NCI-H510A (cell line): ENCODE measurements around the gene CAPZB.

Experiments used
- DNase-seq: peaks from one replicate; lab custom pipeline; 2025; lab: John Stamatoyannopoulos, UW

The CAPZB gene

GRCh38 chr1:19429611-19430010 lies 55.7 kb downstream of the CAPZB start:
- no peak for DNase-seq

- DNase-seq: no peak
Measured at GRCh38 chr1:19427087-19427781, 58.1 kb downstream of the CAPZB start.

GRCh38 chr1:19426294-19427086 lies 58.8 kb downstream of the CAPZB start:
- DNase-seq: no peak

DNA sequence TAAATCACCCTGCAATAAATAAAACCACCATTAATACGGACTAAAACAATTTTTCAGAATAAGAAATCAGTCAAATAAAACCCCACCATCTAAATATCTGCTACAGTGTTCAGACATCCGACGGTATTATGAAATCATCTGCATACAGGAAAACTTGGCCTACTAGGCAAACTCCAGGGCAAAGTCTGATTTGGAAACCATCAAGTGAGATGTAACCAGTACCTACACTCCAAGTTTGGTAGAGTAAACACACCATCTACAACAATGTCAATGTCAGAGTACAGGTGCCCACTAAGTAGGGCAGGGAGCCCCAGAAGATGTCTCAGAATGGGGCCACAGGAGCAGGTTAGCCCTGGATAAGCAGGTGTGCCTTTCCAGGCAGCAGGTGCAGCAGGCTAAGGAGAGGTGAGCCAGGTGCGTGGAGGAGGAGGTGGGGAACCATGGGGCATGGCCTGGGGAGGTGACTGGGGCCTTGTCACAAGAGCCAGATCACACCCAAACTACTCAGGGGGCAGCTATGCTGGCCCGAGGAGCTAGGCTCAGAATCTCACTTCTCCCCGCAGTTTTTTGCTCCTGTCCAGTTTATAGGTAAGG lies 59.6 kb downstream of the CAPZB start:
- DNase-seq: peak; percentile 81

DNA sequence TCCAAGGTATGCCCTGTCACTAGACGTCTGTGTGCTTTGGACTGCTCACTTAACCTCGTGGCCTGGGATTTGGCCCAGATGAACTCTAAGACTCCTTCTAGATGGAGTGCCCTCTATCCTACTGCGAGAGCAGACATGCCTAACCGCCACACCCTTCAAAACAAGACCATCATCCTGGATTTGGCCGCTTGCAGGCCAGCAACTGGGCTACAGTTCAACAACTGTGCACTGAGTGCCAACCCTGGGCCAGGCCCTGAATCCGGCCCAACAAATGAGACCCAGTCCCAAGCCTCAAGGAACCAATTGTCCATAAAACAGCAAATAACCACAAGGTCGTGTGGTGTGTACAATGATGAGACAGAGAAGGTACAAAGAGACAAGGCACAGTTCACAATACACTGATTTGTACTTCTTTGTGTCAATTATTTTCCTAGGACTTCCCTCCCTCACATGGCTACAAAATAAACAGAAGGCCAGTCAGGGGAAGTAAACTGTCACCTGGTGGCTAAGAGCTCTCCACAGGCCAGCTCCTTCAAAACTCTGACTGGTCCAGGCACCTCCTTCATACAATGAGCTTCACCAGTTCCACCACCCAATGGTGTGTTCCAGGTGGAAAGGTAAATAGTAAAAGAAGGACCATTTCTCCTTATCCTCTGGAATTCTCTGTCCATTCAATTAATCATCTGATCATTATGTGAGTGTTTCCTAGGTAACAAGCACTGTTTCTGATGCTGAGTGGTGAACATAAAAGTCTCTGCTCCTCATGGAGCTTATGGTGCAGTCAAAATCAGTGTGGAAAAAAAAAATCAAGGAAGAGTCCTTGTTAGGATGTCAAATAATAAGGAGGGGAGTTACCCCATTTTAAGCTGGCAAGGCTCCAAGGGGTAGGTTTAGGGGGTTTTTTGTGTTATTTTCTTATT lies 60.4 kb downstream of the CAPZB start:
- peak; percentile 84 for DNase-seq

DNA sequence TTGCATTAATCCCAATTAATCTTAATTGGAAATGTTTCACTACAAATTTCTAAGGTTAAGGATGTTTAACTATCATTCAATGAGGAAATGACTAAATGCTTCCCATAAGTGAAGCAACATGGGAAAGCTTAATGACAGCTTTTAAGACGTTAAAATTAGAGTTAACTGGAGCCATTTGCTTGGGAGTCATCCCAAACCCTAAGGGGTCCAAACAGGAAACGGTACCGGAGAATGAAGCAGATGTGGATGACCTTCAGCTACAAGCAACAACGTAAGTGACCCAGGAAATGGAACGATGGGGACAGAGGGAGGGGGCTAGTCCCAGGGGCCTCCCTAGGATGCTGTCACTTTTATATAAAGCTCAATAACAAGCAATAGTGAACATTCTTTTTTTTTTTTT lies 62.2 kb downstream of the CAPZB start:
- no peak for DNase-seq

DNA sequence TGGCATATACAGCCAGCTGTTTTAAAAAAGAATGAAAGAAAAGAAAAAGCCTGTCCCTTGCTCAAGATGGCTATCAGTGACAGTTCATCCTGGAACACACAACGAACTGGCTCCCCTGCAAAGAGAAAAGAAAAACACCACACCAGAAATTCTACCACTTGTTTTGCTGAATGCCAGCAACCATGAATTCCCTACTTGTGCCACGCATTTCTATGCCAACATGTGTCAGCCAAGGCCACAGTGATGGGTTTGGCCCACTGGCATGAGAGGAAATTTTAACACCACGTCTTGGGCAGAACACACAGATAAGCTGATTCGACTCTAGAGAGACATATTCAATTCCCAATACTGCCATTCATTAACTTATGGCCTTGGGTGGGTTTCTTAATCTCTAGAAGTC lies 64.0 kb downstream of the CAPZB start:
- no peak for DNase-seq

DNA sequence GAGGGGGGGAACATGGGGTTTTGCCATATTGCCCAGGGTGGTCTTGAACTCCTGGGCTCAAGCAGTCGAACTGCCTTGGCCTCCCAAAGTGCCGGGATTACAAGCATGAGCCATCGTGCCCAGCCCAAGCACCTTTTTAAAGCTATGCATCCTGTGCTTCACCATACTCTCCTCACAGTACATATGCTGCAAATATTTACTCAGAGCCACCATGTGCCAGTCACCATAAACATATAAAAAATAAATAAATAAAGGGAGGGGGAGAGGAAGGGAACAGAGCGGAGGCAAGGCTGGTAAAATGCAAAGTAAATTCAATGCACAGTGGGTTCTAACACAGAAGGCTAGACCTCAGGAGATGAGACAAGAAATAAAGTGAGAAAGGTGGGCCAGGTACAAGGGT lies 64.7 kb downstream of the CAPZB start:
- no peak for DNase-seq

GRCh38 chr1:19419691-19420090 lies 65.6 kb downstream of the CAPZB start:
- DNase-seq: no peak

- DNase-seq: no peak
Measured at GRCh38 chr1:19418503-19418971, 66.8 kb downstream of the CAPZB start.

- peak; percentile 64 for DNase-seq
Measured at GRCh38 chr1:19416921-19417470, 68.3 kb downstream of the CAPZB start.

GRCh38 chr1:19416145-19416544 lies 69.2 kb downstream of the CAPZB start:
- no peak for DNase-seq

DNA sequence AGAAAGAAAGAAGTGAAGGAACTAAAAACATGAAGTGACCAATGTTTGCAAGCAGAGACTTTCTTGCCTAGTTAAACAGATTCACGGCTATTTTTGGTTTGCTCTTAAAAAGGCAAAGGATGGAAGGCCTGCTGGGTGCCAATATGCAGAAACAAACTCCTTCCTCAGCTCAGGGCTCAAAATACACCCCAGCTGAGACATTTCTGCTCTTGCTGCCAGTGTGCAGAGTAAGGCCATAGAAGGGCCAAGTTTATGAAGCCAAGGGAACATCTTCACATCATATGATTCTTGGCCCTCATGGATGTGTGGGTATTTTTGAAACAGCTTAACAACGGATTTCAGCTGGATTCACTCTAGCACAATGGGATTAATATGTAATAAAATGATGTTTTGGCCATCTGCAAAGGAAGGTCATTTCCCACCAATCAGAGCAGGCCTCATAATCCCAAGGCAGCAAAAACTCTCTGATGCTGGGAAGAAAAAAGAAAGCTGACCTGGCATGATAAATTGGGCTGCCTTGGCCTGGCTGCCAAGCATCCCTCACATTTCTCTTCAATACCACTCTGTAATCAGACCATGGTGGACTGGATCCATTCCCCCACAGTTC lies 70.7 kb downstream of the CAPZB start:
- no peak for DNase-seq

GRCh38 chr1:19413999-19414398 lies 71.3 kb downstream of the CAPZB start:
- no peak for DNase-seq

- DNase-seq: peak; percentile 93
Measured at GRCh38 chr1:19412654-19413053, 72.7 kb downstream of the CAPZB start.

DNA sequence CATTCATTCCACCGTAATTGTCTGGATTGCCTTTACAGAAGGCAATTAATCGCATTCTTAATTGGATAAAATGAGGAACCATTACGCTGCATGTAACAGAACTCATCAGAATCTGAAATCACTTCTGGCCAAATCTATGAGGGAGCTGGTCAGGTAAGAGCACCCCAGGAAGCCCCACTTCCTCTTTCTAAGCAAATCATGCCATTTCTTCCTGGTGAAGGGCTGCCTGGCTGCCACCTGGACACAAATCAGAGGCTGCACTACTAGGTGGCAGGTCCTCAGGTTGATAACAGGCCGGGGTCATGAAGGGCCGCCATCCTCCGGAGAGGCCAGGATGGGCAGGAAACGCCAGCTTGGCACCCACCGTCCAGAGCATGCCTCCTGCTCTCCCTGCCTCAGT lies 73.7 kb downstream of the CAPZB start:
- no peak for DNase-seq

GRCh38 chr1:19410393-19410792 lies 74.9 kb downstream of the CAPZB start:
- DNase-seq: no peak

DNA sequence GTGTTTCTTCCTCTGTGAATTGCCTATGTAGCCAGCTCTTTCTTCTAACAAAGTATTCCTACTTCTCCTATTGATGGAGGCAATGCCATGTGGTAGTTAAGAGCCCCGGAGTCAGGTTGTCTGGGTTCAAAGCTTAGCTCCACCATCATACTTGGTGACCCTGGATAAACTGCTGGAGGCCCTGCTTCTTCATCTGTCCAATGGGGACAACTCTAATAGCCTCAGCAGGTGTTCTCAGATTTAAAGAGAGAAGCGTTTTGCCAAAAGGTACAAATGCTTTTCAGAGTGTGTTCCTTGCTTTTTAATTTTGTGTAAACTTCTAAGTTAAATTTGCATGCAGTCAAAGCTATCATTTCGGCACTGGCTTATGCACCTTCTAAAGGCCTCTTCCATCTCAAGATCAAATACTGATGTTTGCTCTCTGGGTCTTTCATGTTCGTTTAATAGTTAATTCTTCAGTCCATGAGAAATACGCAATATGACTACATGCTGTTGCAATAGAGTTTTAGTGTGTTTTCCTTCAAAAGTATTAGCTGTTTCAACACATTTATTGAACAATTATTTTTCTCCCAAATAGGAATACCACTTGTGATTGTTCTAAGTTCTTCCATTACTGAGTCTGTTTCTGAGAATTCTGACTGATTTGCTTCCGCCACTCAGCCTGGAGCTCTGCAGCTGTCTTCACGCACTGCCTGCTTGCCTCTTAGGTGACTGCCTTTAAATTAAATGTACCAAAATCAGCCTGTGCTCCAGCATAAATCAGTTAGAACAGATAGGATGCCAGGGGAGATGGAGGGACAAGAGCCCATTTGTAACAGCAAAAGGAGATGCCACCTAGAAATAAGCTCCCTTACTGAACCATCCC lies 75.6 kb downstream of the CAPZB start:
- no peak for DNase-seq

DNA sequence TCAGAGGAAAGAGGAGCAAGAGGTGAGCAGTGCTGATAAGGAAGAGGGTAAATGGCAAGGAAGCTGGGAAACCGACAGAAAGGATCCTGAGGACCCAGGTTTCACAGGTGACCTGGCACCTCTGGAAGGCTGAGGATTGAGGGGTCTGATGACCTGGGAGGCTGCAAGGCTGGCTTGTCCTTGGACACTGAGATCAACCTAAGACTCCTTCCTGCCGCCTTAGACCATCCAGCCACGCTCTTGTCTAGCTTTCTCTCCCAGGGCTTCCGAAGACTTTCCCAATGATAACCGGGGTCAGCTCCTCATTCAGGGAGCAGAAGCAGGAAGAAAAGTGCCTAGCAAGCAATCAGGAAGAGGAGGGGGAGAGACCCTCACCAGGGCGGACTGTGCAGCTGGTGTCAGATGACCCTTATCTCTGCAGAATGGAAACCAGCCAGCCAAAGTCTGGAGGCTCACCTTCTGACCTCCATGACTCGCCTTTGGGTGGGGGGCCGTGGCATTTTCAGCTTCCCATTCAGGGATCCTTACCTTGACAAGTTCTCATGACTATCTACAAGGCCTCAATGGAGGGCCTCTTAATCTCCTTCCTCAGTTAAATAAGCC lies 77.7 kb downstream of the CAPZB start:
- no peak for DNase-seq

DNA sequence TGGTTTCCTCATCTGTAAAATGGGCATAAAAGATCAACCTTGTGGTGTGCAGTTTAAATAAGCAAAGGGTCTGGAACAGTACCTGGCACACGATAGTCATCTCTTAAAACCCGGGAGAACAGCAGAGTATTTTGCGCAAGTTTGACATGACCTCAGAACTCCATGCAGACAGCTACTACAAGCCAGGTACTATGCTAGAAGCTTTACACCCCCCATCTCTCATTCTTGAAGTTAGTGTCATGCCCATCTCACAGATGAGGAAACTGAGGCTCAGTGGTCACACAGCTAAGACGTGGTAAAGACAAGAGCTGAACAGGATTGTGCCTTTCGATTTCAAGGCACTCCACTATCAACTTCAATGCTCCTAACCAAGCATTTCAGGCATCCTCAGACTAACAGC lies 78.7 kb downstream of the CAPZB start:
- DNase-seq: no peak
